Brain microvascular endothelial cell (primary cell): ENCODE data around the gene FZD10.

ENCODE experiments used
- DNase-seq: peaks from one replicate; pipeline ENCODE4 v3.0.0-alpha.2; 2020
- H3K27ac ChIP-seq: fragments of 250-450 bp; sonication (Bioruptor Pico); 2 replicates; pipeline ENCODE4 v1.5.1; 2020; ENCODE audit warnings: mild to moderate bottlenecking, moderate library complexity
- H3K27me3 ChIP-seq: fragments of 250-450 bp; sonication (Bioruptor Pico); replicated peaks from 2 replicates; pipeline ENCODE4 v1.5.1; 2020; ENCODE audit warnings: mild to moderate bottlenecking
- H3K36me3 ChIP-seq: fragments of 250-450 bp; sonication (Bioruptor Pico); replicated peaks from 2 replicates; pipeline ENCODE4 v1.5.1; 2020; ENCODE audit warnings: mild to moderate bottlenecking
- H3K4me3 ChIP-seq: 2 replicates; pipeline ENCODE4 v1.5.1; 2011; ENCODE audit warnings: low read depth, mild to moderate bottlenecking, control low read depth, low read length, moderate library complexity
- CTCF ChIP-seq: IDR thresholded peaks from 2 replicates; pipeline ENCODE4 v1.5.1; 2011; ENCODE audit warnings: low read depth, mild to moderate bottlenecking, moderate library complexity, low read length, control low read depth, inconsistent platforms; ENCODE audit errors: missing control alignments
- in situ Hi-C: cut with HindIII; loops from 2 replicates; pipeline ENCODE4 v1.10.0; 2017; ENCODE audit warnings: low sequenced_read_pairs, low pct_ligation_motif_present

FZD10 gene

GRCh38 chr12:130199581-130200390 is 37.5 kb downstream of the FZD10 start:
- DNase-seq = no peak
- Histone ChIP-seq H3K36me3 (no peaks in the 10 kb centered on the region), H3K27ac (no peak overlapping the region), H3K4me3 (no peak overlapping the region), H3K27me3 (no peaks in the 10 kb centered on the region)
- in situ Hi-C loops = no loop called here
- TF ChIP-seq CTCF = no peak

- Histone ChIP-seq H3K36me3 (no peaks in the 10 kb centered on the region), H3K27me3 (no peaks in the 10 kb centered on the region), H3K4me3 (no peak overlapping the region), H3K27ac (no peak overlapping the region)
- in situ Hi-C loops = no loop called here
- no peak for DNase-seq
- TF ChIP-seq CTCF = no peak
Measured at GRCh38 chr12:130200445-130200844, 38.2 kb downstream of the FZD10 start.

DNA sequence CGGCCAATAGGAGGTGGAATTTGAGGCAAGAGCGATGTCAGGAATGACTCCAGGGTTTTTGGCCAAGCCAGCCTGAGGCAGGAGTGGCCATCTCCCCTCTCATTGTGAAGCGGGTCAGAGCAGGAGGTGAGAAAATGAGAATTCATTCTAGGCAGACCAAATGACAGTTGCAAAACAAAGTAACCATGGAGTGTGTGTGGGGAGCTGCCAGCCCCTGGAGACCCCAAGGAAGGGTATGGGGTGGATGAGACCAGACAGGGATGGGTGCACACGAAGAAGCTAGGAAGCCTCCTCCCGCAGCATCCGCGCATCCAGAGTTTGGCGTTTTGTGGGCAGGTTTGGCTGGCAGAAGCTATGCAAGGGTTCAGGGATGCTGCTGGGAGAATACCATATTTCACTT is 38.8 kb downstream of the FZD10 start:
- no peak for TF ChIP-seq CTCF
- DNase-seq = no peak
- no peak overlapping the region for H3K27ac ChIP-seq
- no peaks in the 10 kb centered on the region for H3K27me3 ChIP-seq
- H3K36me3 ChIP-seq = no peaks in the 10 kb centered on the region
- in situ Hi-C loops = no loop called here
- H3K4me3 ChIP-seq = no peak overlapping the region

DNA sequence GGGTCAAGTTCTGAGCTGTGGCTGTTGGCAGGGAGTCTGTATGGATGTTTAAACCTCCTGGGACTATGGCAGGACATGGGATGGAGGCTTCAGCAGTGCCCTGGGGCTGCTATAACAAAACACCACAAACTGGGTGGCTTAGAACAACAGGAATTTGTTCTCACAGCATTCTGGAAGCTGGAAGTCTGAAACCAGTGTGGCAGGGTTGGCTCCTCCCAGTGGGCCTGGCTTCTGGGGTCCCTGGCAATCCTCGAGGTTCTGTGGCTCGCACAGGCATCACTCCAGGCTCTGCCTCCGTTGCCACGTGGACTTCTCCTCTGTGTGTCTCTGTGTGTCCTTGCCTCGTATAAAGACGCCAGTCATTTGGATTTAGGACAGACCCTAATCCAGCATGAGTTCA is 39.9 kb downstream of the FZD10 start:
- Histone ChIP-seq H3K27ac (no peak overlapping the region), H3K27me3 (no peaks in the 10 kb centered on the region), H3K36me3 (no peaks in the 10 kb centered on the region), H3K4me3 (no peak overlapping the region)
- TF ChIP-seq CTCF = no peak
- DNase-seq = no peak
- in situ Hi-C loops = no loop called here

DNA sequence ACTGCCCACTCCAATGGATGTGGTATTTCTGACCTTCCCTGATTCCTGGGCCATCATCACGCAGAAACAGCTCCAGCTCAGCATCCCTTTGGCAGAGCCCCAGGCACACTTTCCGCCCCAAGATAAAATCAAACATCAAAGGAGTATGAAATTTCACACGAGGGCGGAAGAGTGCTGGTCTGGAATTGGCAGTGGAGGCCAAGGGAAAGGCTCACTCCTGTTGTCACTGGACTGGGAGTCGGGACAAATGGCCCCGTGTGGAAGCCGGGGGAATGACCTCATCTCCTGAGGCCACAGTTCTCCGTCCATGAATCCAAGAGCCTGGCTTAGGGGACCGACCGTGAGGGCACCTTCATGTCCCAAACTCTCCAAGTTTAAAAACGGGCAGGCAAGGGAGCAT is 40.9 kb downstream of the FZD10 start:
- in situ Hi-C loops = no loop called here
- H3K36me3 ChIP-seq = no peaks in the 10 kb centered on the region
- H3K27me3 ChIP-seq = no peaks in the 10 kb centered on the region
- TF ChIP-seq CTCF = no peak
- no peak for DNase-seq
- H3K27ac ChIP-seq = no peak overlapping the region
- H3K4me3 ChIP-seq = no peak overlapping the region

- TF ChIP-seq CTCF = no peak
- H3K4me3 ChIP-seq = no peak overlapping the region
- H3K27ac ChIP-seq = no peak overlapping the region
- DNase-seq = no peak
- H3K27me3 ChIP-seq = no peaks in the 10 kb centered on the region
- no peaks in the 10 kb centered on the region for H3K36me3 ChIP-seq
- in situ Hi-C loops = no loop called here
Measured at GRCh38 chr12:130204541-130204953, 42.3 kb downstream of the FZD10 start.
